Activated naive CD8-positive, alpha-beta T cell (primary cell): ENCODE data around the gene BCL2.

Source experiments
- H3K27ac Mint-ChIP-seq: one replicate; pipeline ENCODE4 v1.8.0; 2021; ENCODE audit warnings: mixed read lengths
- H3K27me3 Mint-ChIP-seq: one replicate; pipeline ENCODE4 v1.8.0; 2021; ENCODE audit warnings: mixed read lengths
- H3K36me3 Mint-ChIP-seq: one replicate; pipeline ENCODE4 v1.8.0; 2021; ENCODE audit warnings: mixed read lengths
- H3K4me1 Mint-ChIP-seq: one replicate; pipeline ENCODE4 v1.8.0; 2021; ENCODE audit warnings: low read depth, mixed read lengths
- H3K4me3 Mint-ChIP-seq: one replicate; pipeline ENCODE4 v1.8.0; 2021; ENCODE audit warnings: mild to moderate bottlenecking, mixed read lengths
- H3K9me3 Mint-ChIP-seq: one replicate; pipeline ENCODE4 v1.8.0; 2021; ENCODE audit warnings: low read depth, mixed read lengths

The BCL2 gene

DNA sequence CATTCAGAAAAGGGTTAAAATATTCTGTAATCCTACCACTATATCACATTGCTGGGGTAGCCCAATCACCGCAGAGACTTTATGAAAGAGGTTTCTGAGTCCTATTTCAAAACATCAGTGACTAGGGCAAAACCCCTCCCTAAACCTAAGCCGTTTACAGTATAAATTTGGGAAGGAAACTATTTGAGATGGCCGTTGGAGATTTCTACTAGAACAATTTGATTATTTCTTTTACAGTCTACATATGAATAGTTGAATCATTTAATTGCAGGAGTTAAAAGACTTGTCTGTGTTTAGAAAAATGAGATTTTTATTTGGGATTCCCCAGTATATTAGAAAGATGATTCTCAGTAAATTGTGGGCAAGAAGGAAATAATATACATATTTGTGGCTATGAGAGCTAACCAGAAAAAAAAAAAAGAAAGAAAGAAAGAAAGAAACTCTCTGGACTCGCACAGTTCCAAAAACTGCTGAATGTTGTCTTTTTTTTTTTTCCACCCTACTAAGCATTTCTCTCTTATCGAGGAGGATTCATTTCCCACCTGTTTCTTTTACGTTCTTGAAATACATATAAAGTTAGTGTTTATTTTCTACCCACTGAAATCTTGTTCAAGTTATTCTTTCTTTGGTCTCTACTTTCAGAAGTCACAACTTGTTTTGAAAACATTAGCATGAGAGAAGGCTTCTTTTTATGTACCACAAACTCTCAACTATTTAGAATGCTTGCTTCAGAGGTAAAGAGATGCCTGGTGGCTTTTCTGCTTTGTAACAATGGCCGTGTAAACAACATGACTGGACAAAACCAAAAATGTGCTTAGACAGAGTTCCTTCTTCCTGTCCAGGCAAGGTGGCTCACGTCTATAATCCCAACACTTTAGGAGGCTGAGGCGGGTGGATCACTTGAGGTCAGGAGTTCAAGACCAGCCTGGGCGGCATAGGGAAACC lies 65.9 kb downstream of the BCL2 start:
- H3K4me3 Mint-ChIP-seq = peak overlapping the region; percentile 25
- H3K36me3 Mint-ChIP-seq = peaks cover 30% of the 10 kb centered on the region
- H3K4me1 Mint-ChIP-seq = peaks cover 78% of the 10 kb centered on the region
- H3K27me3 Mint-ChIP-seq = no peaks in the 10 kb centered on the region
- peak overlapping the region; percentile 68 for H3K27ac Mint-ChIP-seq
- H3K9me3 Mint-ChIP-seq = peaks cover 4% of the 10 kb centered on the region

DNA sequence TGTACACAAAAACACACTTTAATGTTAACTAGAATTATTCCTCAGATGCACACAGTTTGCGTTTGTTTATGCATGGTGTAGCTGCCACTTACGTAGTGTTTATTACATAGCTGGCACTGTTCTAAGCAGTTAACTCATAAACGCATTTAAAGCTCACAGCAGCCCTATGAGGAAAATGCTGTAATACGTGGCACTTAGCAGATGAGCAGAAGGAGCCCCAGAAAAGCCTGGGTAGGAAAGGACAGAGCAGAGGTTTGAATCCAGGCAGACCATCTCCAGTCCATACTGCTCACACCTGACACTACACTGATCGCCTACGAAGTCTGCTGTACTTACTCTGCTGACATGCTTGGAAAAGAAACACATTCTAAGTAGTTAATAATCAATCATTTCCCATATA lies 66.6 kb downstream of the BCL2 start:
- peak overlapping the region; percentile 68 for H3K27ac Mint-ChIP-seq
- no peak overlapping the region for H3K4me3 Mint-ChIP-seq
- H3K4me1 Mint-ChIP-seq = peaks cover 80% of the 10 kb centered on the region
- no peaks in the 10 kb centered on the region for H3K27me3 Mint-ChIP-seq
- peaks cover 4% of the 10 kb centered on the region for H3K9me3 Mint-ChIP-seq
- peaks cover 33% of the 10 kb centered on the region for H3K36me3 Mint-ChIP-seq

DNA sequence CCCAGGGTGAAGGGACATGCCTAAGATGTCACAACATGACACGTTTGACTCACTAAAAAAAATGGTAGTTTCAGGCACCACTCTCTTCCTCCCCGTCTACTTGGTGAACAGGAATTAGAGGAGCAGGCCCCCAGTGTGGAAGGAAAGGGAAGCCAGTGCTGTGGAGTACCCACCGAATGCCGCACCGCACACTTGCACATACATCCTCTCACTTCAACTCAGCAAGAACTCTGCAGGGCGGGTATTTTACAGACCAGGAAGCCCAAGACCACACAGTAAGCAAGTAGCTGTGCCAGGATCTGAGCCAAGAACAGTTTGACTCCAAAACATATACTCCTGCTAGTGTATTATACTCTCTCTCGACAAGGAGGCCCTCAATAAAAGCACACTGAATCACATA lies 69.8 kb downstream of the BCL2 start:
- peaks cover 80% of the 10 kb centered on the region for H3K4me1 Mint-ChIP-seq
- peaks cover 30% of the 10 kb centered on the region for H3K36me3 Mint-ChIP-seq
- H3K27me3 Mint-ChIP-seq = no peaks in the 10 kb centered on the region
- peak overlapping the region; percentile 43 for H3K4me3 Mint-ChIP-seq
- peaks cover 9% of the 10 kb centered on the region for H3K9me3 Mint-ChIP-seq
- peak overlapping the region; percentile 75 for H3K27ac Mint-ChIP-seq

DNA sequence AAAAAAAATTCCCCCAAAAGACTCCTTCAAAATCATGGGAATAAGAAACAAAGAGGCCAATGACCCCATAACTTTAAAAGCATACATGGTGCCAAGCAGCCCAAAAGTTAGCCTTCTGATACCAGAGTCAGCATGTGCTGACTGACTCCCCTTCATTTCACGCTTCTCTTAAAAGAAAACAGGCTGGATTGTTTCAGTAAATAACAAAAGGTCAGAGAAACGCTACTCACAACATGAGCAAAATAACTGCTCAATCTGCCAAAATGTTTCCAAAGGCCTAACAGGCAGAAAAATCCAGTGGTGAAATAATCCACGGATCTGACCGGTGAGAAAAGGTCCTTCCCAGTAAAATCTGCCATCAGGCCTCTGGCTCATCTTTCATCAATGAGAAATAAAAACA lies 71.6 kb downstream of the BCL2 start:
- H3K27me3 Mint-ChIP-seq = no peaks in the 10 kb centered on the region
- H3K27ac Mint-ChIP-seq = peak overlapping the region; percentile 22
- H3K9me3 Mint-ChIP-seq = peaks cover 9% of the 10 kb centered on the region
- H3K4me3 Mint-ChIP-seq = no peak overlapping the region
- H3K36me3 Mint-ChIP-seq = peaks cover 24% of the 10 kb centered on the region
- H3K4me1 Mint-ChIP-seq = peaks cover 73% of the 10 kb centered on the region

DNA sequence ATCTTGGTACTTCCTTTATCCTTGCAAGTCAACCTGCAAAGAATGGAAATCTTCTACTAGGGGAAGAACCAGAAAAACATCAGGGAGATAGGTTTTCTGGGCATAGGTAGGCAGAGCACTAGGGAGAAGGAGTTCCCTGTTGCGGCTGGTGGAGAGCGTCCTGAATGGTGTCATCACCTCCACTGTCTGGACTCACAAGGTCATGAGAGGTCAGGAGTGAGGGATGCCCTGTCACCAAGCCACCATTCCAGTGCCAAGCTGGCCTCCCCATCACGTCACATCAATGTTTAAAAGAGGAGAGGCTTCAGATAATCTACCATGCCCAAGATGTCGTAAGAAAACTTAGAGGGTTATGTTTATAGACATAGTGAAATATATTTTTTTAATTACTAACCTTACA lies 72.1 kb downstream of the BCL2 start:
- Mint-ChIP-seq H3K4me3 (no peak overlapping the region), H3K27ac (no peak overlapping the region), H3K9me3 (peaks cover 7% of the 10 kb centered on the region), H3K27me3 (no peaks in the 10 kb centered on the region), H3K36me3 (peaks cover 22% of the 10 kb centered on the region), H3K4me1 (peaks cover 74% of the 10 kb centered on the region)

DNA sequence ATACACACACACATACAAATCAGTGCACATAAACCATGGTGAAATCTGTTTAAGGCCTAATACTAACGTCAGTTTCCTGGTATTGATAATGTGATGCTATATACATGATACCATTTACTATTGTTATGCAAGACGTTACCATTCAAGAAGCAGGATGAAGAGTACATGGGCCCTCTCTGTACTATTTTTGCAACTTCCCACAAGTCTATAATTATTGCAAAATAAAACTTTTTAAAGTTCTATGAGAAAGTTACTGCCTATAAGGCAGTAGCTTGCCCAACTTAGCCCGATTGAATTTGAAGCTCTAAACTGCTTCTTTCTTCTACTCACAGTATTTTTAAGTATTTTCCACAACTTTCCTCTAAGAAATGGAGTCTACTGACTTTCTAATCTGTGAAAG lies 74.0 kb downstream of the BCL2 start:
- H3K9me3 Mint-ChIP-seq = peaks cover 5% of the 10 kb centered on the region
- H3K36me3 Mint-ChIP-seq = peaks cover 26% of the 10 kb centered on the region
- H3K4me1 Mint-ChIP-seq = peaks cover 84% of the 10 kb centered on the region

DNA sequence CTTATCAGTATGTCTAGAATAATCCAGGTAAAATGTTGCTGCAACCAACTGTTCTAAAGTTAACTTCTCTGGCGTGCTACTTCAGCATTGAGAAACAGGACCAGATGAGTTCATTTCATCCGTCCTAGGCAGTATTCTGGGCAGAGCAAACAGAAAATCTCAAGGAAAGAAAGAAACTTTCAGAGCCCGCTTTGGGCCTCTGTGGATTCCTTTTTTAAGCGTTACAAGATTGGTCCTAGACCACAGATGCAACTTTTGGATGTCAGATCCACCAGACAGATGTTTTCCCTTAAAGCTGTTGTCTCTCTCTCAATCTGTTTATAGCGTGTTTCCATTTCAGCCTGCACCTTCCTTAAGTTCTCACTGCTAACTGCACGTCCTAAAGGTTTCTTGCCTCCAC lies 75.0 kb downstream of the BCL2 start:
- Mint-ChIP-seq H3K27ac (peak overlapping the region; percentile 46), H3K36me3 (peaks cover 26% of the 10 kb centered on the region), H3K9me3 (peaks cover 5% of the 10 kb centered on the region), H3K4me3 (no peak overlapping the region), H3K27me3 (no peaks in the 10 kb centered on the region), H3K4me1 (peaks cover 78% of the 10 kb centered on the region)

More for the DNA sequence above, 74.0 kb downstream of the BCL2 start:
- peak overlapping the region; percentile 29 for H3K27ac Mint-ChIP-seq
- H3K4me3 Mint-ChIP-seq = no peak overlapping the region
- no peaks in the 10 kb centered on the region for H3K27me3 Mint-ChIP-seq

DNA sequence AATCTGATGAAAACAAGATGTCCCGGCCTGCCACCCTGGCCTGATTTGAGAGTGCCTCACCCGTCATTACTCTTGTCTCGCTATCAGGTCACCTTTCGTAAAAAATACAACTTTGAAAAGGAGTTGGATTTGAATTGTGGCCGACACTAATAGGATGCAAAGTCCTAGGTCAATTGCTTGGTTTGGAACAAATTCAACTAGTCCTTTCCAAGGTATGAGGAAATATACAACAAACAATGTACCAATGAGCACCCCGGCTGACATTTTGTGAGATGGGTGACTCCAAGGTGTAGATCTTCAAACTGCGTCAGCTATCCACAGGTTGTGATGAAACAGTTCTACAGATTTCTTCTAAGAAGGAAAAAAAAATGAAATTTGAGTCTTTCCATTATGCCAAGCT lies 77.8 kb downstream of the BCL2 start:
- peaks cover 3% of the 10 kb centered on the region for H3K9me3 Mint-ChIP-seq
- H3K4me1 Mint-ChIP-seq = peaks cover 77% of the 10 kb centered on the region
- peak overlapping the region; percentile 73 for H3K27ac Mint-ChIP-seq
- no peaks in the 10 kb centered on the region for H3K27me3 Mint-ChIP-seq
- H3K4me3 Mint-ChIP-seq = no peak overlapping the region
- peaks cover 27% of the 10 kb centered on the region for H3K36me3 Mint-ChIP-seq

DNA sequence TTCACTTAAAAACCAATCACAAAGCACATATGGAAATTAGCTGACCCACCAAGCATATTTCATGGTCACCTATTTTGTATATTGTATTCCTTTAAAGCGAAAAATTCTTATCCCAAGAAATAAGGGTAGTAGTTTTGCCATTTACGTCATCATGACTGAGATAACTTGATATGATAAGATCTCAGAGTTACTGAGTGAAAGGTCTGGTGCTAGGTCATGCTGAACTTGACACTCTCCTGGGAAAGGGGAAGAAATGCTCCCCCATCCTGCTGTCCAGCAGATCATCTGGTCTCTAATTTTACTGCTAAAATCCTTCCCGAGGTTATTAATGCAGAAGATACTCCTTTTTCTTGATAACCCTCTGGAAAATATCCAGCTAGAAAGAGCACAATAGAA lies 78.3 kb downstream of the BCL2 start:
- H3K4me1 Mint-ChIP-seq = peaks cover 77% of the 10 kb centered on the region
- peaks cover 27% of the 10 kb centered on the region for H3K36me3 Mint-ChIP-seq
- peak overlapping the region; percentile 73 for H3K27ac Mint-ChIP-seq

DNA sequence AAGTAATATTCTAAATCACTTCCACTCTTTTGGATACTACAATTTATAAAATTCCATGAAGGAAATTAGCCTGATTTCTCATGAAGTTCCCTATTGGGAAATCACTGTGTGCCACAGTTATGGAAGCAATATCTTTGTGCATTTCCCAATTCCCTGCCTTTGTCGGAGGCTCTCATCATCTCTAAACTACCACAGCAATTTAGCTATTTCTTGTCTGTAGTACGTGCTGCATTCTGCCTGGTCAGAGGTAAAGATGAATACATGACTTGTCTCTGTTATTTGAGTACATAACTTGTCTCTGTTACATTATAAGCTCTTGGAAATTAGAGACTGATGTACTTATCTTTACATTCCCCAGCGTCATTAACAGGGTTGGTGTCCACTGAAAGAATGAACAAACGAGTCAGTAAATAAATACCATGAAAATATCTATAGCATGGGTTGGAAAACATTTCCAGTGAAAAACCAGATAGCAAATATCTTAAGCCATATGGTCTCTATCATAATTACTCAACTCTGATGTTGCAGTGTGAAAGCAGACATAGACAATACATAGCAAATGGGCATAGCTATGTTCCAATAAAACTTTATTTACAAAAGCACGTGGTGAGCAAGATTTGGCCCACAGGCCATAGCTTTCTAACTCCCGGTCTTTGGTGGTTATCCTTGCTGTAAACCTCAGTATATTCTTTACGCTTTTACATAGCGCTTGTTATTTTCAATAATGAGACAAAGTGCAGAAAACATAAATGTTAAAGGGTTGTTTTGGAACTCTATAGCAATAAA lies 78.8 kb downstream of the BCL2 start:
- H3K4me1 Mint-ChIP-seq = peaks cover 79% of the 10 kb centered on the region
- peaks cover 30% of the 10 kb centered on the region for H3K36me3 Mint-ChIP-seq
- no peak overlapping the region for H3K4me3 Mint-ChIP-seq
- no peaks in the 10 kb centered on the region for H3K27me3 Mint-ChIP-seq
- H3K27ac Mint-ChIP-seq = peak overlapping the region; percentile 73
- H3K9me3 Mint-ChIP-seq = no peaks in the 10 kb centered on the region

More for the DNA sequence above, 78.3 kb downstream of the BCL2 start:
- Mint-ChIP-seq H3K4me3 (no peak overlapping the region), H3K9me3 (no peaks in the 10 kb centered on the region), H3K27me3 (no peaks in the 10 kb centered on the region)

DNA sequence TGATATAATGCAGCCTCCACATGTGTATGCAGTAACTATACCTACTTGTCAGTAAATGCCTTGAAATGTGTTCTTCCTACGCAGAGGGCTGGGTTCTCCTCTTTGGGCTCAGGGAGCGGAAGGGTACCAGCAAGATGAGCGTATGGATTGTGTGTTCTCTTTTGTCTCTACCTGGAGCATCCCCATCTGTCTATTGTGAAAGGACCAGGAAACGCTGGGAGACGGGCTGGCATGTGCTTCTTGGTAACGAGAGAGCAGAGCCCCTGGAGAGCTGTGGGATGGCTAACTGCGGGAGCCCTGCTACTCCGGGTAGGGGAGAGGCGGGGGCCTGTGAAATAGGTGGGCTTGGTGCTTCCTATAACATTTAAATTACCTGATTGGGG lies 80.9 kb downstream of the BCL2 start:
- Mint-ChIP-seq H3K36me3 (peaks cover 34% of the 10 kb centered on the region), H3K27ac (peak overlapping the region; percentile 97), H3K27me3 (no peaks in the 10 kb centered on the region), H3K4me3 (no peak overlapping the region), H3K9me3 (peaks cover 5% of the 10 kb centered on the region), H3K4me1 (peaks cover 79% of the 10 kb centered on the region)

DNA sequence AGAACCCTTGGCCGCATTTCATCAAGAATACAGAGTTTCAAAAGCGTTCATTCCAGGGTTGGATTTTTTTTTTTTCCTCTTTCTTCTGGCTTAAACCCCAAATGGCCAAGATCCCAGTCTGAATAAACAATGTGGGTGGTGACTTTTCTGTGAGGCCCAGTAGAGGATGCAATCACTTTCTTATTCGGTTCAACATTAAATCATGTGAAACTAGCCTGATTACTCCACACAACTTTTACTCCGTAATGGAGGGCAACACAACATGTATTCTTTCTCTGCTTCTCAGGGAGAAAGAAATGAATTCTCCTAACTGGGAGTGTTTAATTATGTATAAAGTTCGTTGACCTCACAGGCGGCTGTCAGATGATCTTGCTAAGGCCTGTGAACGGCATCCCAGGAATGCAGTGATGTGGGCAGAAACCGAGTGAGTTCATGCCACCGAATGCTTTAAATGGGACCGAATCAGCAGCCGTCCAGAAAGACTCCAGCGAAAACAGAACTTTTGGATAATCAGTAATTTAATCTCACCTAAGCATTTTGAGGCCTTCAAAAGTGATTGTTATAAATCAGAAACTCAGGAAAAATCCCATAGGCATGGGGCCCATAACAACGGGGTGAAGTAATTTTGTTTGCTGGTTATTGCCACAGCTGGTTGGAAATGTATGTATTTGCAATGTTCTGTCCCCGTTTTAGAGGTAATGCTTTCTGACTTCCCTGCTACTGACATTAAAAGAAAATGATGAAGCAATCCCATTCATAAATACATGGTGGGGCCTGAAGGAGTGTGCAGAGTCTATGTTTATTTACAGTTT lies 81.5 kb downstream of the BCL2 start:
- H3K27me3 Mint-ChIP-seq = no peaks in the 10 kb centered on the region
- peaks cover 34% of the 10 kb centered on the region for H3K36me3 Mint-ChIP-seq
- peak overlapping the region; percentile 97 for H3K27ac Mint-ChIP-seq
- H3K4me3 Mint-ChIP-seq = no peak overlapping the region
- peaks cover 81% of the 10 kb centered on the region for H3K4me1 Mint-ChIP-seq
- H3K9me3 Mint-ChIP-seq = peaks cover 5% of the 10 kb centered on the region

DNA sequence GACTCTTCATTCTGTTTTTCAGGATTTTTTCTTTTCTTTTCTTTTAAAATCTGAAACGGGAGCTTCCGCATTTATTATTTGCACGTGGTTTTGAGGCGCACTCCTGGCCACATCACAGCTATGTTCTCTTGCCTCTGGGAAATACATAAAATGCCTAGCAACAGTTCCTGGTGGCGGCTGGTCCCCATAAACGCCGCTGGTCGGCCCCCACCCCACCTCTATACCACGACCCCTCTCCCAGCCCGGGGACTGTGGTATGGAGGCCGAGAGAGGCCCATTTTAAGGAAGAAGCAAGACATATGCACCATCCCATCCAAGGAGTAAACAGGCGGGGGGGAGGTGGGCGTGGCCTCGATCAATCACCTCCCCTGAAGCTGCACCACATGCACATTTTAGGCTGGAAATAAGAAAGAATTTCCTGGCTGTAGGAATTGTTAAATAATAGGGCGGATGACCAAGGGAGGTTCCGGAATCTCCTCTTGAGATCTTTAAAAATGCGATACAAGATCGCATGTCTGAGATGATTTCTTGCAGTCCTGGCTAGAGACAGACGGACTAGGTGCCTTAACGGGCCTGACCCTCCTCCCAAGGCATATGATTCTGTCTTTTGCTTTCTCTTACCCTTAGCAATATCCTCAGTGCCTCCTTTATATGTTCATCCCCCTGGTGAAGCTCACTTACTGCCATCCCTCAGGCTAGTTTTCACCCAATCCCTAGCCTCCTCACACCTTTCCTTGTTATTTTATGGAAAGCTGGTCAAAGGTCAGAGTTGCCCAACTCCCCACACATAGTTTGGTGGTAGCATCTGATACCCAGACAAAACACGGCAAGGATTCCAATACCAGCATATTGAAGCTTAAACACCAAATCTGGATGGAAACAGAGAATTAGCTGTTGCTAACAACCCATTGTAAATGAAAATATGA lies 82.4 kb downstream of the BCL2 start:
- Mint-ChIP-seq H3K9me3 (peaks cover 5% of the 10 kb centered on the region), H3K4me1 (peaks cover 81% of the 10 kb centered on the region), H3K4me3 (peak overlapping the region; percentile 9), H3K36me3 (peaks cover 34% of the 10 kb centered on the region), H3K27me3 (no peaks in the 10 kb centered on the region), H3K27ac (peak overlapping the region; percentile 97)

DNA sequence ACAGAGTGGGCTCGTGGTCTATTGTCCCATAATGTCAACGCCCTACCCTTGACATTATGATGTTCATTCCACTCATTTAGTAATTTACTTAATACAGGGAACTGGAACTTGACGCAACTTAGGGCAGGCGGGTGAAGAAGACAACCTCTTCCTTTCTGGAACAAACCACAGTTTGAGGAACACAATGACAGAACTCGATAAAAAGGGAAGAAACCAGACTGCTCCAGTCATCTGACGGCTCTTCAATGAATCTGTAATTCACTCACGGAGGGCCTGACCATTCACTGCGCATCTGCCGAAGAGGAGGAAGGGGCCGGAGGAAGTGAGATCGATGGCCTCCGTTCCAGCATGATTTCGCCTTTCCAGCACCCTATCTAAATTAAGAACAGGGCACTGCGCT lies 83.2 kb downstream of the BCL2 start:
- peak overlapping the region; percentile 97 for H3K27ac Mint-ChIP-seq
- H3K36me3 Mint-ChIP-seq = peaks cover 29% of the 10 kb centered on the region
- peak overlapping the region; percentile 75 for H3K4me3 Mint-ChIP-seq
- H3K4me1 Mint-ChIP-seq = peaks cover 81% of the 10 kb centered on the region
- no peaks in the 10 kb centered on the region for H3K27me3 Mint-ChIP-seq
- peaks cover 5% of the 10 kb centered on the region for H3K9me3 Mint-ChIP-seq
